ENCODE data around the gene CRHR2. TPM values are rescaled to one million over a fixed set of nuclear protein-coding genes. Genes with fewer than 3 reads are reported as not detected.

Gene CRHR2
- total and polyA plus RNA-seq, 2 donors (not counting 1 experiment from before 2014, with no cell fraction given): not detected

GRCh38 chr7:30634634-30635201 is 47.5 kb downstream of the CRHR2 start:
- H2AFZ ChIP-seq (ENCODE audit: low read length): no peak overlapping the region
- DNase-seq (ENCODE audit: low read depth in 2 of 2): no peak
- H3K4me2 ChIP-seq (ENCODE audit: extremely low read depth, insufficient read depth, low read length): no peak overlapping the region
- no peaks in the 10 kb centered on the region for H3K79me2 ChIP-seq (ENCODE audit: control insufficient read depth, insufficient read depth, low read length)
- H4K20me1 ChIP-seq (ENCODE audit: control insufficient read depth, extremely low read depth, insufficient read depth, low read length): no peaks in the 10 kb centered on the region
- H3K27ac ChIP-seq (ENCODE audit: insufficient read depth, low read length): no peak overlapping the region
- no peak overlapping the region for H3K9ac ChIP-seq (ENCODE audit: insufficient read depth, low read length)
- no peak overlapping the region for H3K4me3 ChIP-seq (replicated peaks in 1 of 4; ENCODE audit: control extremely low read depth in 1 of 4, insufficient read depth in 1 of 4, low read depth in 3 of 4, low read length in 4 of 4)
- no peaks in the 10 kb centered on the region for H3K4me1 ChIP-seq (ENCODE audit: control insufficient read depth, extremely low read depth, insufficient read depth, low read length)
- TF ChIP-seq EZH2 (IDR thresholded peaks at IDR 0.05; ENCODE audit: low read length, missing control alignments) (no peak), CTCF (conservative IDR thresholded peaks at IDR 0.05 in 1 of 2, IDR thresholded peaks at IDR 0.05 in 1 of 2; ENCODE audit: low read depth in 1 of 2, low read length in 2 of 2) (no peak)
- H3K27me3 ChIP-seq (ENCODE audit: control insufficient read depth, insufficient read depth, low read length): no peaks in the 10 kb centered on the region
- peaks cover 20% of the 10 kb centered on the region for H3K36me3 ChIP-seq (ENCODE audit: control insufficient read depth, insufficient read depth, low read length)
- no peaks in the 10 kb centered on the region for H3K9me3 ChIP-seq (ENCODE audit: control insufficient read depth, insufficient read depth, low read depth, low read length)

GRCh38 chr7:30634193-30634626 is 48.0 kb downstream of the CRHR2 start:
- Histone ChIP-seq H3K27ac (ENCODE audit: insufficient read depth, low read length) (no peak overlapping the region), H2AFZ (ENCODE audit: low read length) (no peak overlapping the region), H4K20me1 (ENCODE audit: control insufficient read depth, extremely low read depth, insufficient read depth, low read length) (no peaks in the 10 kb centered on the region), H3K36me3 (ENCODE audit: control insufficient read depth, insufficient read depth, low read length) (peaks cover 20% of the 10 kb centered on the region), H3K79me2 (ENCODE audit: control insufficient read depth, insufficient read depth, low read length) (no peaks in the 10 kb centered on the region), H3K9ac (ENCODE audit: insufficient read depth, low read length) (no peak overlapping the region), H3K27me3 (ENCODE audit: control insufficient read depth, insufficient read depth, low read length) (no peaks in the 10 kb centered on the region), H3K4me1 (ENCODE audit: control insufficient read depth, extremely low read depth, insufficient read depth, low read length) (no peaks in the 10 kb centered on the region), H3K4me2 (ENCODE audit: extremely low read depth, insufficient read depth, low read length) (no peak overlapping the region), H3K9me3 (ENCODE audit: control insufficient read depth, insufficient read depth, low read depth, low read length) (no peaks in the 10 kb centered on the region), H3K4me3 (replicated peaks in 1 of 4; ENCODE audit: control extremely low read depth in 1 of 4, insufficient read depth in 1 of 4, low read depth in 3 of 4, low read length in 4 of 4) (no peak overlapping the region)
- no peak for DNase-seq (ENCODE audit: low read depth in 2 of 2)
- TF ChIP-seq CTCF (conservative IDR thresholded peaks at IDR 0.05 in 1 of 2, IDR thresholded peaks at IDR 0.05 in 1 of 2; ENCODE audit: low read depth in 1 of 2, low read length in 2 of 2) (no peak), EZH2 (IDR thresholded peaks at IDR 0.05; ENCODE audit: low read length, missing control alignments) (no peak)

- H3K27me3 ChIP-seq (ENCODE audit: control insufficient read depth, insufficient read depth, low read length): no peaks in the 10 kb centered on the region
- H3K9me3 ChIP-seq (ENCODE audit: control insufficient read depth, insufficient read depth, low read depth, low read length): no peaks in the 10 kb centered on the region
- H3K36me3 ChIP-seq (ENCODE audit: control insufficient read depth, insufficient read depth, low read length): peaks cover 22% of the 10 kb centered on the region
- no peak for DNase-seq (ENCODE audit: low read depth in 2 of 2)
- H3K27ac ChIP-seq (ENCODE audit: insufficient read depth, low read length): no peak overlapping the region
- H4K20me1 ChIP-seq (ENCODE audit: control insufficient read depth, extremely low read depth, insufficient read depth, low read length): no peaks in the 10 kb centered on the region
- no peaks in the 10 kb centered on the region for H3K79me2 ChIP-seq (ENCODE audit: control insufficient read depth, insufficient read depth, low read length)
- H3K4me2 ChIP-seq (ENCODE audit: extremely low read depth, insufficient read depth, low read length): no peak overlapping the region
- H3K9ac ChIP-seq (ENCODE audit: insufficient read depth, low read length): no peak overlapping the region
- no peaks in the 10 kb centered on the region for H3K4me1 ChIP-seq (ENCODE audit: control insufficient read depth, extremely low read depth, insufficient read depth, low read length)
- no peak overlapping the region for H3K4me3 ChIP-seq (replicated peaks in 1 of 4; ENCODE audit: control extremely low read depth in 1 of 4, insufficient read depth in 1 of 4, low read depth in 3 of 4, low read length in 4 of 4)
- no peak for TF ChIP-seq EZH2 (IDR thresholded peaks at IDR 0.05; ENCODE audit: low read length, missing control alignments)
- no peak for TF ChIP-seq CTCF (conservative IDR thresholded peaks at IDR 0.05 in 1 of 2, IDR thresholded peaks at IDR 0.05 in 1 of 2; ENCODE audit: low read depth in 1 of 2, low read length in 2 of 2)
- no peak overlapping the region for H2AFZ ChIP-seq (ENCODE audit: low read length)
Observed at GRCh38 chr7:30633223-30633622, 49.0 kb downstream of the CRHR2 start.

Data from fibroblast of lung (primary cell).